Stimulated activated CD8-positive, alpha-beta memory T cell treated with anti-CD3 and anti-CD28 coated beads, Interleukin-7, amount 100 ng/mL, for 1 hour (primary cell): ENCODE measurements around the gene FBP2.
"Not testable (repeated sequence)": the region's sequence is repeated elsewhere in the genome, so short reads cannot be mapped to it uniquely, and the experiment has no call there.

Experiments
- DNase-seq, 2 donors: peaks; one replicate each; pipeline ENCODE4 v3.0.0-alpha.2; 2020; ENCODE audit warnings: low read depth in 2 of 2

The FBP2 gene

GRCh38 chr9:94606646-94607422, 13.2 kb upstream of the FBP2 start:
- DNase-seq = no peak

DNA sequence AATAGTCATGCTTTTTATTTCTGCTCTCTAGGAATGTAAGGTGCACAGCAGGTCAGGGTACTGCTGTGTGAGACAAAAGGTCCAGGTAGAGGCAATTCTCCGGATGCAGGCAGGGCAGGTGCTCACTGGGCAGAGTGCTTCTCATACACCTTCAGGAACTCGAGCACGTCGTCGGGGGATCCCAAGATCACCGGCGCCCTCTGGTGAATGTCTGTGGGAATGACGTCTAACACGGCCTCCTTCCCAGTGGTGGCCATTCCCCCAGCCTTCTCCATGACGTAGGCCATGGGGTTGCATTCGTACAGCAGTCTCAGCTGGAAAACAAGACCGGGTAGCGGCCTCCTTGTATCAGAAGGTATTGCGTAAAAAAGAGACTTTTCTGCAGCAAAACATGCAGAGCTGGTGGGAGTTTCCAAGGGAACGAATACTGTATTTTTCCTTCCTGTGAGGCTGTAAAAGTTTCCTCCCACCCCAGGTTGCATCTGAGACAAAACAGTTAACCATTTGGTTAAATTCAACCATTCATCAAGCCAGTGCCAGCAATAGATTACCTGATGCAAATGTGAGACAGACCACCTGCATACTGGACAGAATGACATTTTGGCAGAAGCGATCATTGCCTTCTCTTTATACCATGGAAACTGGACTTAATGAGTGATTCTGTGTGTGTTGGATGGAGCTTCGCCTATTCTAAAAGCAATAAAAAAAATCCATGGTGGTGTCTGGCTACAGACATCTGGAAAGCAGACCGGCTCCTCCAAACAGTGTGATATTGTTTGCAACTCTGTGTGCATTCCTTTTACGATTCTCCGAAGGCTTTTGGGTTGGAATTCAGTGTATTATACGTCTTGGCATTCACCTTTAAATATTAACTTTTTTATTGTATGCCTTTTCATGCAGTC, 9.9 kb upstream of the FBP2 start:
- peak; percentile 10 to 36 for DNase-seq

DNA sequence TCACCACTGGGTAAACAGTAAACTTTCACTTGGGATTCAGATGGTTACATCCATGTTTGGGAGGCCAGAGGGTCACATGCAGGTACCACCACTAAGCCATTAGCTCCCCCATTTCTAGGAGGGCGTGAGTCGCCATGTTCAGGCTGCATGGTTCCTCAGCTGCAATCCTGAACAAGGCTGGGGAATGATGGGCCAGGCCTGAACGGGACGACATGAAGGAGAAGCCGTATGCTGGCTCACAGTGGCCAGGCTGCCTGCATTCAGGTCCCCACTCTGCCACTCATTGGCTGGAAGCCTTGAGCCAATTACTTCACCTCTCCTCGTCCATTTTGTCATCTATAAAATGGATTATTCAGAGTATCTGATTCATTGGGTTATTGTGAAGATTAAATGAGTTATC, 9.0 kb upstream of the FBP2 start:
- DNase-seq = no peak

- DNase-seq = no peak
Measured at GRCh38 chr9:94600715-94601114, 7.1 kb upstream of the FBP2 start.

DNA sequence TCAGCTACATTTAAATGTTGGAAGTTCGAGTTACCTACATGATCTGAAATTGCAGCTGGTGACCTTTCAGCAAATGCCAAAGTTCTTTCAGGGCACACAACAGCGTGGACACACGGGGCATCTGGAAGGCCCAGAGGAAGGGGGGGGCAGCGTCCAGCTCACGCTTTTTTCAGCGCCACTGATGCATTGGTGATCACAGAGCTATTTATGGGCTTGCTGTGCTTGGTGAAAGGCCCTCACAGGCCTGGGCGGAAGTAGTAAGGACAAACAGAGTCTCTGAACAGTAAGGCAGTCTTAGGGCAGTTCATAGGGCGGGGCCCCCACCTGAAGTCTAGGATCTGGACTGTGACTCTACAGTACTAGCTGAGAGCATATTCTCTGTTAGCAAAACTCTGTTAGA, 6.6 kb upstream of the FBP2 start:
- no peak for DNase-seq

- DNase-seq = no peak
Measured at GRCh38 chr9:94599102-94599501, 5.5 kb upstream of the FBP2 start.

GRCh38 chr9:94592683-94593082, 941 bp downstream of the FBP2 start:
- not testable (repeated sequence) for DNase-seq

DNA sequence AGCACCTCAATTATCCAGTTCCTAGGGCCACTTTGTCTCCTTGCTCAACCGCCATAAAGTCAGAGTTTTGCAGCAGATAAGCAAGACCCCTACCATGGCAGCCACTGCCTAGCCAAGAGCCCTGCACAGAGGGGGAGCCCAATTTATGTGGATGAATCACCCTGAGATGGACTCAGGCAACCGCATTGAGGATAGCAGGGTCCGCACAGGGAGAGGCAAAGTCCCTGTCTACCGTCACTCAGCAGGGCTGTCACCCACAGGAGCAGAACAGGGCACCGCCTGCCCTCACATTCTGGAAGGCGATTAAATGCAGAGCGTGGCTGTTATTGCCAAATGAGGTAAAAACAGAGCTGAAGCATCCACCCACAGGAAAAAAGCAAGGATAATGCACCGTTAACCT, 1.7 kb downstream of the FBP2 start:
- DNase-seq = no peak

GRCh38 chr9:94591046-94591545, 2.5 kb downstream of the FBP2 start:
- DNase-seq = not testable (repeated sequence)

GRCh38 chr9:94588681-94589080, 4.9 kb downstream of the FBP2 start:
- DNase-seq = no peak

GRCh38 chr9:94586814-94587213, 6.8 kb downstream of the FBP2 start:
- DNase-seq = no peak

- DNase-seq = no peak
Measured at GRCh38 chr9:94586316-94586715, 7.3 kb downstream of the FBP2 start.

DNA sequence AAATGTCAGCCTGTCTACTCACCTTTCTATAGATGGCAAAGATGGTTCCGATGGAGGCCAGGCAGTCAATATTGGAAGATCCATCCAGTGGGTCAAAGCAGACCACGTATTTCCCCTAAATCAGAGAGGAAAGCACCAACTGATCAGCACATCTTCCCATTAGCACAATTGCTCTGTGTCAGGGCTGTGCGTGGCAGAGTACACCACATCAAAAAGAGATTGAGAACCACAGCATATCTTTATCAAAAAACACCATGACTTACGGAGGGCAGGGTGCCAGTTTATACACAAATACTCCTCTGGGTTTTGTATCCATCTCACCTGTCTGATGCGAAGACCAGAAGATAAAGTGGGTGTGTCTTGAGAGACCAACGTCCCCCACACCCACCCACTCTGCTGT, 9.1 kb downstream of the FBP2 start:
- no peak for DNase-seq

DNA sequence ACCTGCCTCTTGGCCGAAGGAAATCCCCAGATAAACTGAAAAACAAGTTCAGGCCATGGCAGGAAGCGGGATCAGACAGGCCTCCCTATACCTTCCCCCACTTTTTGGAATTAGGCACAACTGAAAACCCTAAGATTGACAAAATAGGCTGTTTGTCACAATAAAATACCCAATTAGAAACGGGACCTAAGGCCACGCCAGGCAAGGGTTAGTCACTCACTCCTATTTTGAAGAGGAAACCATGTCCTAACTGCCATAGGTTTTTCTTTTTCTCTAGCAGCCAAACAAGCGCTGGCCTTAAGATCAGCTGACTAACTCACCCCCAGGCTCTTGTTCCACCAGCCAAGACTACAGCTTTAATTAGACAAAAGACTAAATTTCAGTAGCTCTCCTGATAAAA, 11.9 kb downstream of the FBP2 start:
- no peak for DNase-seq

GRCh38 chr9:94577571-94577970, 16.1 kb downstream of the FBP2 start:
- DNase-seq = no peak

- DNase-seq = no peak
Measured at GRCh38 chr9:94577036-94577435, 16.6 kb downstream of the FBP2 start.

DNA sequence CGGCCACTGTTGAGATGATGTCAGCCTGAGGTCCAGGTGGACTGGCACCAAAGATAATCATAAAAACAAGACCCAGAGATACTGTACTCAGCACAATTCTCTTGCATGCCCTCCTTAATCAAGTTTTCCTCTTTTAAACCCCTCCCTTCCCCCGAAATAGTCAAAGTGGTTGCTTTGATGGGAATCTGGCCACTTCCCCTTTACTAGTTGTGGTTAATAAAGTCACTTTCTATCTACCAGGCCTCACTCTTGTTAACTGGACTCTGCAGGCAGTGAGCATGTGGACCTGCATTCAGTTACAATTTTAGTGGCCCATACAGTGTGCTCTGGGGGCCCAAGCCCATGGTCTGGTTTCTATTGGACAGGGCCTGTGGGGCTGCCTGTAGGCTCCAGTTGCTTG, 17.5 kb downstream of the FBP2 start:
- DNase-seq = no peak

GRCh38 chr9:94568972-94569712, 24.5 kb downstream of the FBP2 start:
- DNase-seq = no peak

- DNase-seq = no peak
Measured at GRCh38 chr9:94568250-94568889, 25.3 kb downstream of the FBP2 start.

GRCh38 chr9:94567271-94567670, 26.4 kb downstream of the FBP2 start:
- no peak for DNase-seq

DNA sequence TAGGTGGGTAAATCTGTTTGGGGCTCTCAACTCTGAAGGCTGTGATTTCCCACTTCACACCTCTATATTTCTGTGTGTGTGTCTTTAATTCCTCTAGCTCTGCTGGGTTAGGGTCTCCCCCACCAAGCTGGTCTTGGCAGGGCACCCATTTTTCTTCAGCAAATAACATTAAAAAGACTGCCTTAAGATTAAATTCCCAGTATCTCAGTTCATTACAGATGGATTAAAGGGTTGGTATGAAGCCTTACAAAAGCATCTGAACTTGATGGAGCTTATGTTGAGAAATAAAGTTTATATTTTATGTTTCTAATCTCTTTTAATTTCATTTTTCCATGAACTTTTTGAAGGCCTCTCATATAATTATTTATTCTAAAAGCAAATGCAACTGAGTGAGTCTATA, 27.1 kb downstream of the FBP2 start:
- no peak for DNase-seq

GRCh38 chr9:94564279-94564678, 29.3 kb downstream of the FBP2 start:
- not testable (repeated sequence) for DNase-seq
